GM12891 (cell line): ENCODE data around the gene KCTD8.

ENCODE experiments used
- PAX5 ChIP-seq: IDR thresholded peaks from 2 replicates; pipeline ENCODE4 v1.6.1; 2011; ENCODE audit warnings: low read length, moderate library complexity, mild to moderate bottlenecking; ENCODE audit not compliant: insufficient read depth, severe bottlenecking
- POLR2A ChIP-seq: IDR thresholded peaks from 2 replicates; pipeline ENCODE4 v1.6.1; 2011; ENCODE audit warnings: low read depth, low read length, control low read depth
- POU2F2 ChIP-seq: IDR thresholded peaks from 2 replicates; pipeline ENCODE4 v1.6.1; 2011; ENCODE audit warnings: low read depth, mild to moderate bottlenecking, control low read depth, low read length, moderate library complexity
- SPI1 ChIP-seq: IDR thresholded peaks from 2 replicates; pipeline ENCODE4 v1.6.1; 2011; ENCODE audit warnings: low read depth, low read length, control low read depth
- TAF1 ChIP-seq: IDR thresholded peaks from 2 replicates; pipeline ENCODE4 v1.6.1; 2011; ENCODE audit warnings: low read depth, low read length, control low read depth

DNA sequence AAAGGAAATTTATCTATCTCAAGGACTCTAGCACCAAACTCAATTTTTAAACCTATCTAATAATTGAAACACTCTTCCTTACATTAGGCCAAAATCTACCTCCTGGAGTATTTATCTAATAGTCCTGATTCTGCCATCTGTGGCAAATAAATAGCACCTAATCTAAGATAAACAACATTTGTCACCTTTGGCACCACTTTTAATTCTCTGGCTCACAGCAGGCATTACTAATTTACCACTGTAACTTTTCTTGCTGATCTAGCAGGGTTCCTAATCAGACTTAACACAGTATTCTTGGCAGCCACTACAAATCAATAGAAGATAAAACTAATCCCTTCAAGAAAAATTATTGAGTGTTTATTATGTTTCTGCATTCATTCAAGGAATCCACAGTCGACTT, 161.1 kb downstream of the KCTD8 start:
- TF ChIP-seq PAX5: no peak
- TF ChIP-seq SPI1: no peak
- no peak for TF ChIP-seq TAF1
- TF ChIP-seq POLR2A: no peak
- no peak for TF ChIP-seq POU2F2
